ENCODE results near the gene ITPKC.
"Not testable (repeated sequence)": the region's sequence is repeated elsewhere in the genome, so short reads cannot be mapped to it uniquely, and the experiment has no call there.

GRCh38 chr19:40766385-40766784, 49.5 kb downstream of the ITPKC start:
- TF ChIP-seq, protein P1, sequence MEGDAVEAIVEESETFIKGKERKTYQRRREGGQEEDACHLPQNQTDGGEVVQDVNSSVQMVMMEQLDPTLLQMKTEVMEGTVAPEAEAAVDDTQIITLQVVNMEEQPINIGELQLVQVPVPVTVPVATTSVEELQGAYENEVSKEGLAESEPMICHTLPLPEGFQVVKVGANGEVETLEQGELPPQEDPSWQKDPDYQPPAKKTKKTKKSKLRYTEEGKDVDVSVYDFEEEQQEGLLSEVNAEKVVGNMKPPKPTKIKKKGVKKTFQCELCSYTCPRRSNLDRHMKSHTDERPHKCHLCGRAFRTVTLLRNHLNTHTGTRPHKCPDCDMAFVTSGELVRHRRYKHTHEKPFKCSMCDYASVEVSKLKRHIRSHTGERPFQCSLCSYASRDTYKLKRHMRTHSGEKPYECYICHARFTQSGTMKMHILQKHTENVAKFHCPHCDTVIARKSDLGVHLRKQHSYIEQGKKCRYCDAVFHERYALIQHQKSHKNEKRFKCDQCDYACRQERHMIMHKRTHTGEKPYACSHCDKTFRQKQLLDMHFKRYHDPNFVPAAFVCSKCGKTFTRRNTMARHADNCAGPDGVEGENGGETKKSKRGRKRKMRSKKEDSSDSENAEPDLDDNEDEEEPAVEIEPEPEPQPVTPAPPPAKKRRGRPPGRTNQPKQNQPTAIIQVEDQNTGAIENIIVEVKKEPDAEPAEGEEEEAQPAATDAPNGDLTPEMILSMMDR (conservative IDR thresholded peaks at IDR 0.05; ENCODE audit: low read length), result not testable (repeated sequence)
- not testable (repeated sequence) for TF ChIP-seq EZH2phosphoT487 (IDR thresholded peaks at IDR 0.05; ENCODE audit: borderline replicate concordance)
